ENCODE measurements around the gene SGO2. TPM values are rescaled to one million over a fixed set of nuclear protein-coding genes. Genes with fewer than 3 reads are reported as not detected.
"Not testable (repeated sequence)": the region's sequence is repeated elsewhere in the genome, so short reads cannot be mapped to it uniquely, and the experiment has no call there.

SGO2 gene
- total RNA-seq, 1 donor from 2014 or later, result 0.96 TPM

DNA sequence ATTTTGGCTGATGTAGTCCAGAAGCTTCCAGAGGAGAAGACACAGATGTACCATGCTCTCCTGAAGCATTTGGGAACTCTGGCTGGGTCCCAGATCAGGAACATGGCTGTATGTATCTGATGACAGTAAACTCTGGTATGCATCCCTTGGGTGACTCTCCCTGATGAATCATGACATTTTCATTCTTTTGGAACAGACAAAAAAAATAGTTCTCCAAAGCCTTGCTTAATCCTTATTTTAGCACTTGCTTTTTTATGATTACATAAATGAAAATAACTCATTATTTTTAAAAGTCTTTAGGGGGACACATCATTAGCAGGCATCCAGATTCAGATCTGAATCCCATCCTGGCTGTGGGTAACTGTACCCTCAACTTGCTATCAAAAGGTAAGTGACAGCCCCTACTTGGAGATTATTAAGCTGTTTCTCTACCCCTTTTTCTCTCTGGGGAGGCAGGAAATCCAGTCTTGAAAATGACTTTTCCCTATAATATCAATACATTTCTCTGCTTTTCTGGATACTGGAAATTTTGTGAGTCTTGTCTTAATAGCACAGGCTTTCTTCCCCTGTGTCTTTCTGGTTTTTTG lies 83.1 kb downstream of the SGO2 start:
- Histone ChIP-seq H3K9me3 (no peaks in the 10 kb centered on the region), H3K4me3 (no peak overlapping the region), H3K27ac (no peak overlapping the region), H3K27me3 (no peaks in the 10 kb centered on the region), H3K4me1 (no peaks in the 10 kb centered on the region), H3K36me3 (peaks cover 0 to 9% of the 10 kb centered on the region in 2 donors)
- peak in 1 of 2 donors; percentile 71 for DNase-seq (ENCODE audit: low spot score in 2 of 2)
- TF ChIP-seq, protein P1, sequence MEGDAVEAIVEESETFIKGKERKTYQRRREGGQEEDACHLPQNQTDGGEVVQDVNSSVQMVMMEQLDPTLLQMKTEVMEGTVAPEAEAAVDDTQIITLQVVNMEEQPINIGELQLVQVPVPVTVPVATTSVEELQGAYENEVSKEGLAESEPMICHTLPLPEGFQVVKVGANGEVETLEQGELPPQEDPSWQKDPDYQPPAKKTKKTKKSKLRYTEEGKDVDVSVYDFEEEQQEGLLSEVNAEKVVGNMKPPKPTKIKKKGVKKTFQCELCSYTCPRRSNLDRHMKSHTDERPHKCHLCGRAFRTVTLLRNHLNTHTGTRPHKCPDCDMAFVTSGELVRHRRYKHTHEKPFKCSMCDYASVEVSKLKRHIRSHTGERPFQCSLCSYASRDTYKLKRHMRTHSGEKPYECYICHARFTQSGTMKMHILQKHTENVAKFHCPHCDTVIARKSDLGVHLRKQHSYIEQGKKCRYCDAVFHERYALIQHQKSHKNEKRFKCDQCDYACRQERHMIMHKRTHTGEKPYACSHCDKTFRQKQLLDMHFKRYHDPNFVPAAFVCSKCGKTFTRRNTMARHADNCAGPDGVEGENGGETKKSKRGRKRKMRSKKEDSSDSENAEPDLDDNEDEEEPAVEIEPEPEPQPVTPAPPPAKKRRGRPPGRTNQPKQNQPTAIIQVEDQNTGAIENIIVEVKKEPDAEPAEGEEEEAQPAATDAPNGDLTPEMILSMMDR (IDR thresholded peaks at IDR 0.05), result no peak
- intact Hi-C loops (cut with DNase I), result no loop called here

- H3K4me3 ChIP-seq; DNase-seq (ENCODE audit: low spot score in 2 of 2); H3K4me1 ChIP-seq; H3K9me3 ChIP-seq; H3K36me3 ChIP-seq; H3K27me3 ChIP-seq; H3K27ac ChIP-seq: not testable (repeated sequence)
- intact Hi-C loops (cut with DNase I), result loop anchor here (10.0 kb wide), 1 partner anchor 95 kb away; no protein-coding TSS in a partner anchor
Measured at GRCh38 chr2:200610217-200610616, 84.2 kb downstream of the SGO2 start.

GRCh38 chr2:200613692-200614091 lies 87.7 kb downstream of the SGO2 start:
- H3K36me3 ChIP-seq, result no peaks in the 10 kb centered on the region
- DNase-seq (ENCODE audit: low spot score in 2 of 2), result no peak
- no peak overlapping the region for H3K4me3 ChIP-seq
- intact Hi-C loops (cut with DNase I), result loop anchor here (10.0 kb wide), 1 partner anchor 91 kb away; no protein-coding TSS in a partner anchor
- no peaks in the 10 kb centered on the region for H3K27me3 ChIP-seq
- no peak overlapping the region for H3K27ac ChIP-seq
- H3K9me3 ChIP-seq, result no peaks in the 10 kb centered on the region
- TF ChIP-seq, protein P1 (IDR thresholded peaks at IDR 0.05), result no peak
- H3K4me1 ChIP-seq, result no peaks in the 10 kb centered on the region

GRCh38 chr2:200614249-200614648 lies 88.2 kb downstream of the SGO2 start:
- intact Hi-C loops (cut with DNase I), result loop anchor here (10.0 kb wide), 1 partner anchor 91 kb away; no protein-coding TSS in a partner anchor
- no peak for DNase-seq (ENCODE audit: low spot score in 2 of 2)
- H3K9me3 ChIP-seq, result no peaks in the 10 kb centered on the region
- H3K27ac ChIP-seq, result no peak overlapping the region
- TF ChIP-seq, protein P1 (IDR thresholded peaks at IDR 0.05), result no peak
- H3K27me3 ChIP-seq, result no peaks in the 10 kb centered on the region
- no peaks in the 10 kb centered on the region for H3K4me1 ChIP-seq
- H3K4me3 ChIP-seq, result no peak overlapping the region
- H3K36me3 ChIP-seq, result no peaks in the 10 kb centered on the region

DNA sequence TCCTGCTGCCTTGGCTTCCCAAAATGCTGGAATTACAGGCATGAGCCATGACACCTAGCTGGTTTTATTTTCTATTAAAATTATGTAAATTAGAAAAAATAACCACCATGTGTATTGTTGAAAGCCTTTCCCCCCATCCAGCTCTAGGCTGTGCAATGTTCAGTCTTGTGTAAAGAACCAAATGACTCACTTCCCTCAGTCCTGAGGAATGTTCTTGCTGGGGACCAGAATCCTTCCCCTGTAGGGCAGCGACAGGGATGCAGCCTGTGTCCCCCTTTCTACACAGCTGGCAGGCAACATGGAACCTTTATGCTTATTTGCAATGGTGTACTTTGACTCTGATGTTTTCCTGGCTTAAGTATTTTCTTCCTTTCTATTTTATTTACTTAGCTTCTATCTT lies 89.2 kb downstream of the SGO2 start:
- intact Hi-C loops (cut with DNase I), result loop anchor here (10.0 kb wide), 1 partner anchor 90 kb away; no protein-coding TSS in a partner anchor
- H3K4me1 ChIP-seq, result no peaks in the 10 kb centered on the region
- TF ChIP-seq, protein P1 (IDR thresholded peaks at IDR 0.05), result no peak
- H3K9me3 ChIP-seq, result no peaks in the 10 kb centered on the region
- no peaks in the 10 kb centered on the region for H3K27me3 ChIP-seq
- H3K4me3 ChIP-seq, result no peak overlapping the region
- H3K27ac ChIP-seq, result no peak overlapping the region
- H3K36me3 ChIP-seq, result no peaks in the 10 kb centered on the region
- no peak for DNase-seq (ENCODE audit: low spot score in 2 of 2)

DNA sequence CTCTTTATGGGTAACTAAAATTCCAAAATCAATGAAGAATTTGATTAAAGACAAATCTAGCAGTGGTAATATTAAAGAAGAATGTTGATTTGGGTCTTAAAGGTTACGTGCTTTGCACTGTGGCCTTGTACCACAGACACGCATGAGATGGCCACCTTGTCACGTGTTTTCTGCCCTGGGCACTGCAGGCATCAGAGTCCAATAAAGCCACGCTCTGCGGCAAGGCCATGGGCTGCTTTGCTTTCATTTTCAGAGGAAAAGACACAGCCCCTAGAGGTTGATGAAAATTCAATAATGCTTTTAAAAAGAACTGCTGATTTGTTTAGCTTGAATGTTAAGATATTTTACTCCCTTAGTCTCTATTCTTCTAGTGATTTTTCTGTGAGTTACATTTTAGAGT lies 90.2 kb downstream of the SGO2 start:
- TF ChIP-seq, protein P1 (IDR thresholded peaks at IDR 0.05), result no peak
- H3K4me3 ChIP-seq, result no peak overlapping the region
- H3K4me1 ChIP-seq, result no peaks in the 10 kb centered on the region
- intact Hi-C loops (cut with DNase I), result loop anchor here (10.0 kb wide), 1 partner anchor 89 kb away; no protein-coding TSS in a partner anchor
- no peaks in the 10 kb centered on the region for H3K36me3 ChIP-seq
- no peak for DNase-seq (ENCODE audit: low spot score in 2 of 2)
- no peak overlapping the region for H3K27ac ChIP-seq
- H3K9me3 ChIP-seq, result no peaks in the 10 kb centered on the region
- no peaks in the 10 kb centered on the region for H3K27me3 ChIP-seq
